ENCODE results near the gene CPNE4.

Gene CPNE4

GRCh38 chr3:131596884-131597283 is 437.9 kb downstream of the CPNE4 start:
- Histone ChIP-seq H3K9me2 (replicated peaks; ENCODE audit: control insufficient read depth, low read length) (no peaks in the 10 kb centered on the region), H3K4me1 (ENCODE audit: control insufficient read depth, low read length) (no peaks in the 10 kb centered on the region), H3K4me3 (ENCODE audit: low read length) (no peak overlapping the region), H3K27me3 (ENCODE audit: control insufficient read depth, low read length) (no peaks in the 10 kb centered on the region), H4K20me1 (ENCODE audit: control insufficient read depth, insufficient read depth, low read depth, low read length) (no peaks in the 10 kb centered on the region), H3F3A (ENCODE audit: control insufficient read depth, insufficient read depth) (no peaks in the 10 kb centered on the region), H3K27ac (ENCODE audit: low read depth, low read length) (no peak overlapping the region), H3K9me3 (ENCODE audit: control insufficient read depth, insufficient read depth, low read length) (no peaks in the 10 kb centered on the region), H3K79me2 (ENCODE audit: control insufficient read depth, low read length) (no peaks in the 10 kb centered on the region), H3K4me2 (ENCODE audit: low read length) (no peak overlapping the region), H3K36me3 (ENCODE audit: control insufficient read depth, low read length) (no peaks in the 10 kb centered on the region)
- TF ChIP-seq CTCF (IDR thresholded peaks at IDR 0.05; ENCODE audit: low read depth, low read length, poor library complexity, severe bottlenecking) (no peak), EZH2phosphoT487 (IDR thresholded peaks at IDR 0.05; ENCODE audit: borderline replicate concordance, low read length) (no peak)

DNA sequence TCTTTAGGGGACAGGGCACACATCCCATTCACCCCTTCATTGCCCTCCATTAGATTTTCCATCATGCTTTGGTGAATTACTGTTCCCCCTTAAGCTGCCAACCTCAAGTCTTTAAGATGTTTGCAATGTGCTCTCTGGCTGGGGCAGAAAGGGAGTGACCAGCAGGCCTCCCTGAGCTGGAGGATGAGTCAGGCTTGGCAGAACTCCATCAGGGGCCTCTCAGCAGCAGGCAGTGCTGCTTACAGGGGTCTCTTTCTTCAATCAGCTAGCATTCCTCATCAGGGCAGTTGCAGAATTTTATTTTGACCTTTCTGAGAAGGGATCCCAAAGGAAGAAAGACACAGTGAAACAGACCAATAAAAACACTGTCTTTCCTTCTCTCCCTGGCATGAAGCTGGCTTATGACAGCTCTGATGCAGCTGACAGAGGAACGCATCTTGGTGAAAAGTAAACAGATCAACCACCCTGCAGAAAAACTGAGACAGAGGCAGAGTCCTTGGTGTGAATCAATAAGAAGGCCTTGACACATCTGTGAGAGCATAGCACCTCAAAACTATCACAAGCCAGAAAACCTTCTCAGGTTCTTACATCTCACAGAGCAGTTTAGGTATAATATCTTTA is 443.3 kb downstream of the CPNE4 start:
- Histone ChIP-seq H3K9me3 (ENCODE audit: control insufficient read depth, insufficient read depth, low read length) (no peaks in the 10 kb centered on the region), H3K9me2 (replicated peaks; ENCODE audit: control insufficient read depth, low read length) (no peaks in the 10 kb centered on the region), H3K4me3 (ENCODE audit: low read length) (no peak overlapping the region), H3K4me2 (ENCODE audit: low read length) (no peak overlapping the region), H3K27ac (ENCODE audit: low read depth, low read length) (no peak overlapping the region), H3K79me2 (ENCODE audit: control insufficient read depth, low read length) (no peaks in the 10 kb centered on the region), H3K27me3 (ENCODE audit: control insufficient read depth, low read length) (no peaks in the 10 kb centered on the region), H3K36me3 (ENCODE audit: control insufficient read depth, low read length) (no peaks in the 10 kb centered on the region), H3K4me1 (ENCODE audit: control insufficient read depth, low read length) (no peaks in the 10 kb centered on the region), H4K20me1 (ENCODE audit: control insufficient read depth, insufficient read depth, low read depth, low read length) (no peaks in the 10 kb centered on the region), H3F3A (ENCODE audit: control insufficient read depth, insufficient read depth) (no peaks in the 10 kb centered on the region)
- TF ChIP-seq CTCF (IDR thresholded peaks at IDR 0.05; ENCODE audit: low read depth, low read length, poor library complexity, severe bottlenecking) (no peak), EZH2phosphoT487 (IDR thresholded peaks at IDR 0.05; ENCODE audit: borderline replicate concordance, low read length) (no peak)

- no peak overlapping the region for H3K27ac ChIP-seq (ENCODE audit: low read depth, low read length)
- H3K4me3 ChIP-seq (ENCODE audit: low read length) = no peak overlapping the region
- no peak overlapping the region for H3K4me2 ChIP-seq (ENCODE audit: low read length)
- H3K4me1 ChIP-seq (ENCODE audit: control insufficient read depth, low read length) = no peaks in the 10 kb centered on the region
- no peaks in the 10 kb centered on the region for H3F3A ChIP-seq (ENCODE audit: control insufficient read depth, insufficient read depth)
- no peaks in the 10 kb centered on the region for H4K20me1 ChIP-seq (ENCODE audit: control insufficient read depth, insufficient read depth, low read depth, low read length)
- no peaks in the 10 kb centered on the region for H3K9me3 ChIP-seq (ENCODE audit: control insufficient read depth, insufficient read depth, low read length)
- H3K79me2 ChIP-seq (ENCODE audit: control insufficient read depth, low read length) = no peaks in the 10 kb centered on the region
- TF ChIP-seq CTCF (IDR thresholded peaks at IDR 0.05; ENCODE audit: low read depth, low read length, poor library complexity, severe bottlenecking) (no peak), EZH2phosphoT487 (IDR thresholded peaks at IDR 0.05; ENCODE audit: borderline replicate concordance, low read length) (no peak)
- no peaks in the 10 kb centered on the region for H3K27me3 ChIP-seq (ENCODE audit: control insufficient read depth, low read length)
- H3K36me3 ChIP-seq (ENCODE audit: control insufficient read depth, low read length) = no peaks in the 10 kb centered on the region
- no peaks in the 10 kb centered on the region for H3K9me2 ChIP-seq (replicated peaks; ENCODE audit: control insufficient read depth, low read length)
These were observed 448.5 kb downstream of the CPNE4 start for GRCh38 chr3:131586277-131586676.

All from DOHH2 (cell line).